ENCODE measurements around the gene ZNF407.

ZNF407 gene

DNA sequence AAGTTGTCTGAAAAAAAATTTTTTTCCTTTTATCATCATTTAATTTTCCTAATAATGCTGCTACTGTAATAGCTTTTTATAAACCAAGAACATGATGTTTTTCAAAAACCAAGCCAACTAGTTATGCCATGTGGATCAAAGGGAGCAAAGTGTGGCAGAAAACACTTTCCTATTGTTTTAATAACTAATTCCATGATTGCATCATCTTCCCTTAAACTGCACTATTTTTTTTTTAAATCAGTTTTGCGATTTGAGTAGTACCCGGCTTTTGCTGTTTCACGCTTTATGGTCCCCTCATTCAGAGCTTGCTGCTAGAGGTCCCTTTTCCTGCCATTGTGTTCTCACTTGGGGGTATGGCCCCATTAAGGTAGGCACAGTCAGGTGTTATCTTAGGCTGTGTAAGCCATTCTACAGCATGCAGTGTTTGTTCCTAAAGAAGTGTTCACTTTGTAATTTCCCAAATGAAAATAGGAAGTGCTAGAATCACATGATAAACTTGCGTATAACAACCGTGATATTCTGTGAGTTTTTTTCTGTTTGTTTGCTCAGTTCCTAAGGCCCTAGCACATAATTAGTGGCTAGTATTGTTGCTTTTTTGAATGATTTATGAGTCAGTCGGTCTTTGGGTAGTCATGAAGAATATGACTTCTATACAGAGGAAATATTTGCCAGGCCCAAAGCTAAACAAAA lies 385.4 kb downstream of the ZNF407 start:
- no peak overlapping the region for H3K27ac ChIP-seq (ENCODE audit: low read length)
- no peak for TF ChIP-seq EZH2 (IDR thresholded peaks at IDR 0.05; ENCODE audit: borderline replicate concordance, low read depth, low read length, severe bottlenecking)
- TF ChIP-seq, protein P1, sequence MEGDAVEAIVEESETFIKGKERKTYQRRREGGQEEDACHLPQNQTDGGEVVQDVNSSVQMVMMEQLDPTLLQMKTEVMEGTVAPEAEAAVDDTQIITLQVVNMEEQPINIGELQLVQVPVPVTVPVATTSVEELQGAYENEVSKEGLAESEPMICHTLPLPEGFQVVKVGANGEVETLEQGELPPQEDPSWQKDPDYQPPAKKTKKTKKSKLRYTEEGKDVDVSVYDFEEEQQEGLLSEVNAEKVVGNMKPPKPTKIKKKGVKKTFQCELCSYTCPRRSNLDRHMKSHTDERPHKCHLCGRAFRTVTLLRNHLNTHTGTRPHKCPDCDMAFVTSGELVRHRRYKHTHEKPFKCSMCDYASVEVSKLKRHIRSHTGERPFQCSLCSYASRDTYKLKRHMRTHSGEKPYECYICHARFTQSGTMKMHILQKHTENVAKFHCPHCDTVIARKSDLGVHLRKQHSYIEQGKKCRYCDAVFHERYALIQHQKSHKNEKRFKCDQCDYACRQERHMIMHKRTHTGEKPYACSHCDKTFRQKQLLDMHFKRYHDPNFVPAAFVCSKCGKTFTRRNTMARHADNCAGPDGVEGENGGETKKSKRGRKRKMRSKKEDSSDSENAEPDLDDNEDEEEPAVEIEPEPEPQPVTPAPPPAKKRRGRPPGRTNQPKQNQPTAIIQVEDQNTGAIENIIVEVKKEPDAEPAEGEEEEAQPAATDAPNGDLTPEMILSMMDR (IDR thresholded peaks at IDR 0.05; ENCODE audit: borderline replicate concordance, extremely low read depth, low read length, poor library complexity, severe bottlenecking): no peak
- H3K9me3 ChIP-seq (ENCODE audit: insufficient read depth, low read length, severe bottlenecking): no peaks in the 10 kb centered on the region
- no peaks in the 10 kb centered on the region for H3K36me3 ChIP-seq (ENCODE audit: insufficient read depth, low read length)
- H3K4me1 ChIP-seq (ENCODE audit: insufficient read depth, low read length): no peaks in the 10 kb centered on the region
- no peak for DNase-seq
- no peak overlapping the region for H2AFZ ChIP-seq (ENCODE audit: low read depth, low read length)
- H3K27me3 ChIP-seq (ENCODE audit: insufficient read depth, low read length, poor library complexity): no peaks in the 10 kb centered on the region
- H3K4me3 ChIP-seq (ENCODE audit: low read depth in 1 of 2, low read length in 2 of 2): no peak overlapping the region
- no peaks in the 10 kb centered on the region for H3K79me2 ChIP-seq (ENCODE audit: insufficient read depth, low read length)
- no peaks in the 10 kb centered on the region for H4K20me1 ChIP-seq (ENCODE audit: insufficient read depth, low read length)
- ATAC-seq (ENCODE audit: insufficient read depth, low read depth): no peak
- no peak overlapping the region for H3K4me2 ChIP-seq (ENCODE audit: insufficient read depth, low read length)
- no peak overlapping the region for H3K9ac ChIP-seq (ENCODE audit: low read depth, low read length)

DNA sequence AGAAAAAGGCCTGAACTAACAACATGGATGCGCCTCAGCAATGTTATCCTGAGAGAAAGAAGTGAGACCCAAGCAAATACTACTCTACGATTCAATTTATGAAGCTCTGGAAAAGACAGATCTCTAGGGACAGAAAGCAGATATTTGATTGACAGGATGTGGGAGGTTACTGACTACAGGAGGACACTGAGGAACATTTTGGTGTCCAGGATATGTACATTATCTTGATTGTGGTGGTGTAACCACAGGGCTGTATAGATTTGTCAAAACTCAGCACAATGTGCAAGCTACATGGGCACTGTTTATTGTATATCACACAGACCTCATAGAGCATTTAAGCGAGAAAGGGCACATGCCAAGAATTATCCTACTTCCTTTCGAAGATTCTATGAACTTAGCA lies 391.5 kb downstream of the ZNF407 start:
- Histone ChIP-seq H3K4me2 (ENCODE audit: insufficient read depth, low read length) (no peak overlapping the region), H3K79me2 (ENCODE audit: insufficient read depth, low read length) (no peaks in the 10 kb centered on the region), H3K4me1 (ENCODE audit: insufficient read depth, low read length) (peaks cover 7% of the 10 kb centered on the region), H2AFZ (ENCODE audit: low read depth, low read length) (no peak overlapping the region), H3K4me3 (ENCODE audit: low read depth in 1 of 2, low read length in 2 of 2) (no peak overlapping the region), H3K27me3 (ENCODE audit: insufficient read depth, low read length, poor library complexity) (no peaks in the 10 kb centered on the region), H4K20me1 (ENCODE audit: insufficient read depth, low read length) (no peaks in the 10 kb centered on the region), H3K9ac (ENCODE audit: low read depth, low read length) (no peak overlapping the region), H3K9me3 (ENCODE audit: insufficient read depth, low read length, severe bottlenecking) (no peaks in the 10 kb centered on the region), H3K27ac (ENCODE audit: low read length) (no peak overlapping the region), H3K36me3 (ENCODE audit: insufficient read depth, low read length) (no peaks in the 10 kb centered on the region)
- TF ChIP-seq, protein P1 (IDR thresholded peaks at IDR 0.05; ENCODE audit: borderline replicate concordance, extremely low read depth, low read length, poor library complexity, severe bottlenecking): no peak
- DNase-seq: no peak
- ATAC-seq (ENCODE audit: insufficient read depth, low read depth): peak; percentile 50; the same call in 1 of the 3 replicates

DNA sequence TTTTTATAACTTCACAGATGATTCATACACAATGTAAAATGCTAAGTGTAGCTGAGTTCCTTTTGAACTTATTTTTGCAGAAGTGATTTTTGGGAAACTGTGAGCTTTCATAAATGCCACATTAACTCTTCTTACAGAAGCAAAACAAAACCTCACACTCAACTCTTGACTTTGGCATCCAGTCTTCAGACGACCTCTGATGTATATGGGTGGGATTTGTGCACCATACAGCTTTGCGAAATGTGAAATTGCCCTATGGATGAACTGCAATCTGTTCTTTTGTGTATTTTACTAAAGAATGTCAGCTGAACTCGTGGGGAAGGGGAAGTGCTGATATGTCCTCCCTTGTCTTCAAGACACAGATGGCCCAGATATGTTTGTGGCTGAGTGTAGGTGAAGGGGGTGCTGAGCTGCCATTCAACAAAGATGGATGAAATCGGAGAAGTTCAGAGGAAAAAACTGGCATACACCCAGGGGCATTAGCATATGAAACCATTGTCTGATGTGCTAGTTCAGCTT lies 393.0 kb downstream of the ZNF407 start:
- H2AFZ ChIP-seq (ENCODE audit: low read depth, low read length): no peak overlapping the region
- H4K20me1 ChIP-seq (ENCODE audit: insufficient read depth, low read length): no peaks in the 10 kb centered on the region
- no peak overlapping the region for H3K27ac ChIP-seq (ENCODE audit: low read length)
- no peak overlapping the region for H3K4me2 ChIP-seq (ENCODE audit: insufficient read depth, low read length)
- no peaks in the 10 kb centered on the region for H3K9me3 ChIP-seq (ENCODE audit: insufficient read depth, low read length, severe bottlenecking)
- H3K27me3 ChIP-seq (ENCODE audit: insufficient read depth, low read length, poor library complexity): no peaks in the 10 kb centered on the region
- H3K79me2 ChIP-seq (ENCODE audit: insufficient read depth, low read length): no peaks in the 10 kb centered on the region
- H3K4me1 ChIP-seq (ENCODE audit: insufficient read depth, low read length): peaks cover 22% of the 10 kb centered on the region
- DNase-seq (no peak), ATAC-seq (ENCODE audit: insufficient read depth, low read depth) (no peak)
- H3K36me3 ChIP-seq (ENCODE audit: insufficient read depth, low read length): no peaks in the 10 kb centered on the region
- TF ChIP-seq, protein P1 (IDR thresholded peaks at IDR 0.05; ENCODE audit: borderline replicate concordance, extremely low read depth, low read length, poor library complexity, severe bottlenecking): no peak
- TF ChIP-seq EZH2 (IDR thresholded peaks at IDR 0.05; ENCODE audit: borderline replicate concordance, low read depth, low read length, severe bottlenecking): no peak
- no peak overlapping the region for H3K4me3 ChIP-seq (ENCODE audit: low read depth in 1 of 2, low read length in 2 of 2)
- no peak overlapping the region for H3K9ac ChIP-seq (ENCODE audit: low read depth, low read length)

All from DND-41 (cell line).